ENCODE results near the gene HAPLN3. TPM values are rescaled to one million over a fixed set of nuclear protein-coding genes. Genes with fewer than 3 reads are reported as not detected.

HAPLN3 gene
- total and polyA plus RNA-seq, 10 of the 15 experiments (the other 5 are each of a cell fraction or from before 2014, with no cell fraction given): 0.20 to 5.0 (median 1.4) TPM; not detected in 1

GRCh38 chr15:88860212-88860611 is 35.1 kb downstream of the HAPLN3 start:
- RAD21 ChIA-PET (ENCODE audit: unreplicated experiment): no interaction called here
- FAIRE-seq (no peak), ATAC-seq (no peak), DNase-seq (ENCODE audit: low read depth, low spot score) (no peak)
- Histone ChIP-seq H3K4me1 (ENCODE audit: control insufficient read depth, insufficient read depth, low read length) (no peaks in the 10 kb centered on the region), H3K27ac (ENCODE audit: control insufficient read depth, insufficient read depth) (no peak overlapping the region), H3K9ac (ENCODE audit: control insufficient read depth, insufficient read depth, low read length) (no peak overlapping the region), H3K79me2 (ENCODE audit: control insufficient read depth, insufficient read depth, low read length) (no peaks in the 10 kb centered on the region), H3K4me3 (no peak overlapping the region), H3K27me3 (replicated peaks in 1 of 2; ENCODE audit: control insufficient read depth in 2 of 2, insufficient read depth in 2 of 2, low read length in 1 of 2) (no peaks in the 10 kb centered on the region), H2AFZ (ENCODE audit: control insufficient read depth, low read depth, low read length) (no peak overlapping the region), H3K36me3 (ENCODE audit: control insufficient read depth in 2 of 2, insufficient read depth in 2 of 2, low read length in 1 of 2) (no peaks in the 10 kb centered on the region), H3K4me2 (ENCODE audit: control insufficient read depth, insufficient read depth) (no peak overlapping the region), H4K20me1 (ENCODE audit: control insufficient read depth, insufficient read depth) (no peaks in the 10 kb centered on the region), H3K9me3 (replicated peaks; ENCODE audit: control insufficient read depth, insufficient read depth, low read length) (no peaks in the 10 kb centered on the region; the same call in 2 of the 3 replicates)
- POLR2A ChIA-PET: no interaction called here
- CTCF ChIA-PET: interaction anchor here (1.4 kb wide), 1 partner anchor 21 kb away, joined by 4 read pairs; no protein-coding TSS in a partner anchor
- no peak for TF ChIP-seq HSF1 (IDR thresholded peaks at IDR 0.05; ENCODE audit: low read depth, low read length)
- TF ChIP-seq SMAD5 (IDR thresholded peaks at IDR 0.05; ENCODE audit: low read depth): no peak
- no peak for TF ChIP-seq ATF2 (IDR thresholded peaks at IDR 0.05; ENCODE audit: low read length)
- TF ChIP-seq MTA3 (IDR thresholded peaks at IDR 0.05; ENCODE audit: borderline replicate concordance, low read length): no peak
- no peak for TF ChIP-seq JUNB (IDR thresholded peaks at IDR 0.05)
- no peak for TF ChIP-seq ZNF24 (IDR thresholded peaks at IDR 0.05)
- no peak for TF ChIP-seq ZSCAN29 (IDR thresholded peaks at IDR 0.05)
- no peak for TF ChIP-seq IRF5 (IDR thresholded peaks at IDR 0.05; ENCODE audit: borderline replicate concordance)
- TF ChIP-seq NR2C2 (IDR thresholded peaks at IDR 0.05; ENCODE audit: borderline replicate concordance, control insufficient read depth, insufficient read length, low read depth): no peak
- no peak for TF ChIP-seq BMI1 (IDR thresholded peaks at IDR 0.05; ENCODE audit: borderline replicate concordance)
- no peak for TF ChIP-seq CBX5 (IDR thresholded peaks at IDR 0.05; ENCODE audit: low read depth)
- no peak for TF ChIP-seq EP300 (IDR thresholded peaks at IDR 0.05; ENCODE audit: borderline replicate concordance in 1 of 2, control insufficient read depth in 1 of 2, low read depth in 2 of 2, low read length in 2 of 2)
- SMC1A ChIA-PET (ENCODE audit: uncharacterized antibody, unreplicated experiment): no interaction called here
- in situ Hi-C loops (cut with MboI) (no loop called here), intact Hi-C loops (cut with micrococcal nuclease; ENCODE audit: unreplicated experiment) (no loop called here)
- WGBS (ENCODE audit: insufficient coverage, insufficient replicate concordance, low lambda C conversion rate, missing lambda C conversion rate): 8% methylated on average over 7 of the region's 7 CpGs
- no TSS peak for BruUV-seq (replicated peaks)
